AG09309 (cell line): Measurements from ENCODE around the gene ZNF76.

Experiments used
- DNase-seq: peaks from one replicate; pipeline ENCODE4 v3.0.0-alpha.2; 2010; ENCODE audit warnings: low read depth
- H3K4me3 ChIP-seq: 2 replicates; pipeline ENCODE4 v1.5.1; 2011; ENCODE audit warnings: mild to moderate bottlenecking, low read depth, low read length, moderate library complexity; ENCODE audit not compliant: control insufficient read depth
- CTCF ChIP-seq: IDR thresholded peaks from 2 replicates; pipeline ENCODE4 v1.5.1; 2011; ENCODE audit warnings: mild to moderate bottlenecking, low read depth, low read length, inconsistent platforms; ENCODE audit not compliant: insufficient read depth, control insufficient read depth; ENCODE audit errors: missing control alignments

The ZNF76 gene

GRCh38 chr6:35288834-35289233, 29.3 kb downstream of the ZNF76 start:
- H3K4me3 ChIP-seq, result no peak overlapping the region
- no peak for DNase-seq
- no peak for TF ChIP-seq CTCF

- no peak for TF ChIP-seq CTCF
- no peak overlapping the region for H3K4me3 ChIP-seq
- DNase-seq, result no peak
Measured at GRCh38 chr6:35291491-35291890, 32.0 kb downstream of the ZNF76 start.

- no peak overlapping the region for H3K4me3 ChIP-seq
- no peak for TF ChIP-seq CTCF
- DNase-seq, result no peak
Measured at GRCh38 chr6:35292494-35292893, 33.0 kb downstream of the ZNF76 start.

GRCh38 chr6:35293681-35294080, 34.1 kb downstream of the ZNF76 start:
- DNase-seq, result no peak
- no peak overlapping the region for H3K4me3 ChIP-seq
- no peak for TF ChIP-seq CTCF

GRCh38 chr6:35294308-35294945, 34.9 kb downstream of the ZNF76 start:
- H3K4me3 ChIP-seq, result no peak overlapping the region
- TF ChIP-seq CTCF, result peak; percentile 76
- DNase-seq, result no peak

- TF ChIP-seq CTCF, result no peak
- H3K4me3 ChIP-seq, result no peak overlapping the region
- no peak for DNase-seq
Measured at GRCh38 chr6:35295036-35295435, 35.5 kb downstream of the ZNF76 start.
